ENCODE data around the gene TMEM125. TPM values are rescaled to one million over a fixed set of nuclear protein-coding genes. Genes with fewer than 3 reads are reported as not detected.
A peak's percentile ranks its signal among the peaks of the same experiment; 100 is the strongest.

TMEM125 gene
- 64.2 and 65.2 TPM in 2 replicates for total RNA-seq (2014; rRNA removed; shearing (Covaris generic))

- peak; percentile 23 for DNase-seq (ENCODE audit: low spot score)
Measured at GRCh38 chr1:43269627-43270375, at the start of gene TMEM125. TSS of gene TMEM125 (plus strand) at chr1:43269983. CDS start at chr1:43272723, 2,740 bp downstream.

DNA sequence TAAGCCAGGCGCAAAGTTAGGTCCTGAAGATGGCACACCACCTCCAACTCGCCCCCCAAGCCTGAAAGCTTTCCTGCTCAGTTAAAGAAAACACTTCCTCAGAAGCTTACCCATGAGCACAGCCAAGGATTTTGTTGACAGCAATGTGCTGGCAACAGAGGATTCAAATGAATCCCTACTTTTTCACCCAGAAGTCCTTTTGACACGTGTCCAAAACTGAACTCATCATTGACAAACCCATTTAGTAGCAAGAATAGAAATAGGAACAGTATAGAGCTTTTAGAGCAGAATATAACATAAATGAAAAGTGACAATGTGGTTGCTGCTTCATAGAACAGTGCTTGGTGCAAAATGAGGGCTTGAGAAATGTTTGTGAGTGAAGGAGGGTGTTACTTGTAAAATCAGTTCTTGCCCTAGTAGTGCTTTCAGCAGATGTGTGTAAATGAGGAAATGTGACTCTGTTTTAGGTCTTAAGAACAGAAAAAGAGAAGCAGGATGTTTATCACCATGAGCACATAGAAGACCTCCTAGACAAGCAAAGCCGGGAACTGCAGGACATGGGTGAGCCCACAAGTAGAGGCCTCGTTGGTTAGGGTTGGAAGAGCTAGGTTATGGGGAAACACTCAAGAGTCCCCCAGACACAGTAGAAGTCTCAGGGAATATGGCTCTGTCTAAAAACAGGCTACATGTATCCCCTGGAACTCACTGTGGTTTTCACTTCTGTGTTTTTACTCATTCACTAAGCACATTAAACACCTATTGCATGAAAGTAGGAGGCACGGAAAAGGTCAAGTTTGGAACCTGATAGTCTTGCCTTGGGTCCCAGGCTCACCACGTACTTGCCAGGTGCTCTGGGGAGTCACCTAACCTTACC lies 48.6 kb upstream of the TMEM125 start:
- DNase-seq (ENCODE audit: low spot score): no peak

- DNase-seq (ENCODE audit: low spot score): no peak
Measured at GRCh38 chr1:43221797-43222196, 48.0 kb upstream of the TMEM125 start.

DNA sequence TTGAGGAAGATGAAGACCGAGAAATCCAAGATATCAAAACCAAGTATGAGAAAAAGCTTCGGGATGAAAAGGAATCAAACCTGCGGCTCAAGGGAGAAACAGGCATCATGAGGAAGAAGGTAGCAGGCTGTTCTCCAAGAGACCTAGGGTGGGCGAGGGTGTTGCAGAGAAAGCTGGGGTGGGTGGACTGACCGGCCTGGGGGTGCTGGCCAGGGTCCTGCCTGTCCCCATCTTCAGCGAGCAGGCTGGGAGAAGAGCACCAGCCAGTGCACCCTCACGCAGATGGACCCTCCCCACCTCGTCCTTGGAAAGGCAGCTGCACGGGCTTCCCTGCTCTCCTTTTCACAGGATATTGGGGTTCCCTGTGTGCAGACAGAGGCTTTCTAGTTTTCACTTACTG lies 46.9 kb upstream of the TMEM125 start:
- no peak for DNase-seq (ENCODE audit: low spot score)

DNA sequence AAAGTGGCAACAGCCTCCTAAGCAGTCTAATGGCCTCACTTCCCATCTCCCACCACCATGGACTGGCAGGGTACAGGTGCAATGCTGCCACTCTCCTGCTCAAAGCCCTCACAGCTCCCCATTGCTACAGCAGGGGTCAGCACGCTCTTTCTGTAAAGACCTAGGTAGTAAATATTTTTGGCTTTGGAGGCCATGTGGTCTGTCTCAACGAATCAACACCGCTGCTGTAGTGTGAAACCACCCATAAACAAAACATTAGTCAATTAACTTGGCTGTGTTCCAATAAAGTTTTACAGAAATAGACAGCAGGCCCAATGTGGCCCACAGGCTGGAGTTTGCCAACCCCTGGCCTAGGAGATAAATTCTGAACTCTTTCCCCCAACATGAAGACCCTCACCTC lies 44.6 kb upstream of the TMEM125 start:
- DNase-seq (ENCODE audit: low spot score): peak; percentile 35

DNA sequence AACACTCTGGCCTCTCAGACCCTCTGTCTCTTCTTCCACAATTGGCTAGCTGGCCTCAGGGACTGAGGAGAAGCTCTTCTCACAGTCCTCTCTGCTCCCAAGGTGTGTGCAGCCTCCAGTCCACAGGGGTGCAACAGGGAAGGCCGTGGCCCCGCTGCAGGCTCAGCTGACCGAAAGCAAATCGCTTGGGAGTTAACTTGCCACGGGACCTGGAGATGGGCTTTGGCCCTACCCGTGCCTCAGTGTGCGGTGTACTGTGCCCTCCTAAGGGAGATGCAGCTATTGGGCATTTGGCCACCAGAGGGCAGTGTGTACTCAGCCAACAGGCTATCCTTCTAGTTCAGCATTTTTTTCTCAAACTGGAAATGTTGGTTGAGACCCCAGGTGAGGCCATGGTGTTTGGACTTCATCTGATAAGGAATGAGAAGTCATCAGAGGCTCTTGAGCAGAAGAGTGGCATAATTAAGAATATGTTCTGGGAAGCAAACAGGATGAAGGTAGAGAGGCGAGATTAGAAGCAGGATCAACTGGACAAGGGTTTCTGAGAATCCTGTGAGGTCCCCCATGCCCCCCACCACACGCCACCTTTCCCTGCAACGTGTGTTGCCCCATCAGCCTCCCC lies 42.5 kb upstream of the TMEM125 start:
- DNase-seq (ENCODE audit: low spot score): peak; percentile 88

DNA sequence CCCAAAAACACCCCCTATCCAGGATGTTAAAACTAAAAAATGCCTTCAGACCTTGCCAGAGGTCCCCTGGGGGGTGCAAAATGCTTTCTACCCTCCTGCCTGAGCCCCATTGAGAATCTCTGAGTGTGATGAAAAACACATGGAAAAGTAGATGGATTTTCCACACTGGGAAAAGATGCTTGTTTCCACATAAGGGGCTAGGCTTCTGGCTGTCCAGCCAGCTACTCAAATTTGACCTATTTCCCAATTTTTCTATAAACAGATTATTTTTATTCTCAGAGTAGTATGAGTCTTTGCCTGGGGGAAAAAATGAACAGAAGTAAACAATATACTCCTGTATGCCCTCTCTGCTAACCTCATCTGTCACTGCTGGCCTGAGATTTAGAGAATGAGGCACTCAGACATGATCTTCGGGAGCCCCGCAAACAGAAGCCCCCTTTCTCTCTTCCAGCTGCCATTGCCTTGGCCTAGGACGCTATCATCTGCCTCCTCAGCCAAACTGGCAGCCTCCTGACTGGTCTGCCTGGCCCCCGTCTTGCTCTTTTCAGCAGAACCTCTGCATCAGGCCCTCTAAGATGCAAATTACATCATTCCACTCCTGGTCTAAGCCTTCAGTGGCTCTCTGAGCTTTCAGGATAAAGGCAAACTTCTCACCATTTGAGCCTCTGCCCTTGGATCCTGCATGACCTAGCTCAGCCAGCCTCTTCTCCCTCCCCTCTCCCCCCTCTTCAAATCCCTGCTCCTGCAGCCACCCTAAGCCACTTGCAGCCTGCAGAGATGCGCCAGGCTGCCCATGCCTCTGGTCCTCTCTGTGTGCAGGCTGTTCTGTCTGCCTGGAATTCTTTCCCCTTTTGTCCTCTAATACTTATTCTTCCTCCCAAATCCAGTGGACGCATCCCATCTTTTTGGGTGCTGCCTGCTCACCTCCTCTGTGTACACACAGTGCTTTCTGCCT lies 39.7 kb upstream of the TMEM125 start:
- no peak for DNase-seq (ENCODE audit: low spot score)

GRCh38 chr1:43232074-43232473 lies 37.7 kb upstream of the TMEM125 start:
- no peak for DNase-seq (ENCODE audit: low spot score)

DNA sequence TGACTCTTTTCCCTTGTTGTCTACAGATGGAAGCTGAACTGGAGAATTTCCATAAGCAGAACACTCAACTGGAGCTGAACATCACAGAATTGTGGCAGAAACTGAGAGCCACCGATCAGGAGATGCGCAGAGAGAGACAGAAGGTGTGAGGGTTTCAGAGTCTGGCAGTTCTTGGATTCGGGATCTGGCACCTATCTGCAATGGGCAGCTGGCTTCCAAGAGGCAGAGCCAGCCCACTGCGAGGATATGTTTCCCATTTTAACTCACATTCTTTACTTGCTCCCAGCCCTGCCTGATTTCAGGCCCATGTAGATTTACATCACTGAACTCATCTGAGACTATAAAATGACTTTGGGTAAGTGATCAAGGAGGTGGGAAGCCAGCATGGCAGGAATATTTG lies 37.3 kb upstream of the TMEM125 start:
- no peak for DNase-seq (ENCODE audit: low spot score)

GRCh38 chr1:43233631-43234030 lies 36.2 kb upstream of the TMEM125 start:
- no peak for DNase-seq (ENCODE audit: low spot score)

DNA sequence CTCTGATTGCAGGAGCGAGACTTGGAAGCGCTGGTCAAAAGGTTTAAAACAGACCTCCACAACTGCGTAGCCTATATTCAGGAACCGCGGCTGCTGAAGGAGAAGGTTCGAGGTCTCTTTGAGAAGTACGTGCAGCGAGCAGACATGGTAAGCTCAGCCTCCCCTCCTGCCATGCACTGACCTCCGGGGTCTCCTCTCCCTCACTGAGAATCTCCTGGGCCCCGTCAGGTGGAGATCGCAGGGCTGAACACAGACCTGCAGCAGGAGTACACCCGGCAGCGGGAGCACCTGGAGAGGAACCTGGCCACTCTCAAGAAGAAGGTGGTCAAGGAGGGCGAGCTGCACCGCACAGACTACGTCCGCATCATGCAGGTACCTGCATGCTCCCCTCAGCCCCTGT lies 35.5 kb upstream of the TMEM125 start:
- DNase-seq (ENCODE audit: low spot score): no peak

DNA sequence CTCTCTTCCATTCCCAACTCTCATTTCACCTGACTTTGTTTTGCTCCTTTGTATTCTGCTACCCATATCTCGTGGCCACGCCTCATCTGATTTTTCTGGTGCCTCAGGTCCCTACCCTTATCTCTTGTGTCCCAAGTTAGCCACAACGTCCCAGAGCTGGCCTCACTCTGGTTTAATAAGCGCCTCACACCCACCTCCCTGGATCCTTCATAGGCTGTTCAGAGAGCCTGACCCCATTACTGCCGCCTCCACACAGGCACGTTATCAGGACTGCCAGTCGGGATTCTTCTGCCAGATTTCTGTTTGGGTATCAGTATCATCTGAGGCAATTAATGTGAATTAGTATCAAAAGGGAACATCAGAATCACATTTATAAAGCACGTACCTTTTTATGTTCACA lies 34.7 kb upstream of the TMEM125 start:
- no peak for DNase-seq (ENCODE audit: low spot score)

DNA sequence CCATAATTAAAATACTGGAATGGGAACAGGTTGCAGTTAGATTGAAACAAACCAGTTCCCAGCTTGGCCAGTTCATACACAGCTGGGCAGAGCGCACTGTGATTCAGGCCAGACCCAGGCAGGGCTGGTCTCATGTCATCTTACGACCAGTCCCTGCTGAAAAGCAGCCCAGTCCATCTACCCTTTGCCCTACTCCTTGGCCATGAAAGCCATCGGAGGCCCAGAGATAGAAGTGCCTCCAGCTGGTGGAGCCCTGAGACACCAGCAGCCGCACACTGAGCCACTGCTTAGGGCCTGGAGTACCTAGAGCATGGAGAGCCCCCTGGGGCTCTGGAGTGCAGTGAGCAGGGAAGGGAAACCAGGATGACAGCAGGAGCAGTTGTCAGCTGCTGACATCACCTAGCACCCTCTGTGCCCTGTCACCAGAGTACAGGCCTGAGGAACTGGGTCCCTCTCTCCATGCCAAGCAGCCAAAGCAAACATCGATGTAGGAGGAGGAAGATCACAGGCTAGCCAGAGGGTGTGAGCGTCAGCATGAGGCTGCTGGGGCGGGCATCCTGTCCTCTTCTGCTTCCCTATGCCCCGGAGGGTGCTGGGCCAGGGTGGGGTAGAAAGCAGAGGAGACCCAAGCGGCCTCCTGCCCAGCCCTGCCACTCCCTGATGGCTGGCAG lies 34.2 kb upstream of the TMEM125 start:
- DNase-seq (ENCODE audit: low spot score): peak; percentile 11

DNA sequence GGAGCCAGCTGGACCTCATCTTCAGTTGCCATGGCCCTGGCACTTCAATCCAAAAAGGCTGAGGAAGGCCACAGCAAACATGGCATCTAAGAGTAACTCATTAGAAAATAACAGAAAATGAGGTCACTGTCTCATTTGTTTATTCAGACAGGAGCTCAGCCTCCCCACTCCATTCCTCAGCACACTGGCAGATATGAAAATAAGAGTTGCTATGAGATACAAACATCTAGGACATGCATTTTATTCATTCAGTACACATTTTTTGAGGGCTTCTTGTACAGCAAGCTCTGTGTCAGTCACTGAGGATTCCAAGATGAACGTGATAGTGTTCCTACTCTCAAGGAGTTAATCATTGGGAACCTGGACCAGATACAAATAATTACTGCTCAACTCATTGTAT lies 32.7 kb upstream of the TMEM125 start:
- DNase-seq (ENCODE audit: low spot score): no peak

- DNase-seq (ENCODE audit: low spot score): peak; percentile 87
Measured at GRCh38 chr1:43238085-43238484, 31.7 kb upstream of the TMEM125 start.

DNA sequence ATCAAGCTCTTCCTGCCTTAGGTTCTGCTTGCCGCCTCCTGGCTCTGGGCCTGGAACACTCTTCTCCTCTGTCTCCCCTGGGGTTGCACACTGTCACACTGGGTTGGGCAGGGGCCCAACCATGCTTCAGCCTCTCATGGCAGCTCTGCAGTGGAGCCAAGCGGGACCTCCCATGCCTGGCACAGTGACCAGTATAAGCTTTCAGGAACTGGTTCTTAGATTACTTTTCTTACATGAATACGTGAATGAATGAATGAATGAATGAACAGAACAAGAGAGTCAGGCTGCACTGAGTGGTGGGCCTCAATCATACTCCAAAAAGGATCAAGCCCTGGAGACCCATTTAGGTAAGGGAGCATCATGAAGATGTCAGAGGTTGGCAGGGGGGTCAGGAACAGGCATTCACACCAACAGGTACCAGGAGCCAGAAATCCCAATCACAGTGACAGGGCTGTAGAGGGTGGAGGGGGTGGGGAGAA lies 30.8 kb upstream of the TMEM125 start:
- DNase-seq (ENCODE audit: low spot score): no peak

DNA sequence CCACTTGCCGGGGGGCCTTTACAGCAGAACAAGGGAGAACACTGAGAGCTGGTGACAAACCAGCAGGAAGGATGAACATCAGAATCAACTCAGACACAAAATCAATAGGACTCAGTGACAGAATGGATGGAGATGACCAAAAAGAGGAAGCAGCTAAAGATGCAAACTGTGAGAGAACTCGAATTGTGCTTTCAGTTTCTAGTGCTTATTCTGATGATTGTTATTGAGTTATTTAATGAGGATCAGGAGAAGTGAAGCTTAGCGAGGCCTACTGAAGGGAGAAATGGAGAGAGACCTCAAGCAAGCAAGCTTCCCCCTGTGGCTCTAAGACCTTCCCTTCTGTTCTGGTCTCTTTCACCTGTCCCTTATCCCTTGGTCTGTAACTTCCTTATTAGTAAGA lies 30.3 kb upstream of the TMEM125 start:
- DNase-seq (ENCODE audit: low spot score): no peak

DNA sequence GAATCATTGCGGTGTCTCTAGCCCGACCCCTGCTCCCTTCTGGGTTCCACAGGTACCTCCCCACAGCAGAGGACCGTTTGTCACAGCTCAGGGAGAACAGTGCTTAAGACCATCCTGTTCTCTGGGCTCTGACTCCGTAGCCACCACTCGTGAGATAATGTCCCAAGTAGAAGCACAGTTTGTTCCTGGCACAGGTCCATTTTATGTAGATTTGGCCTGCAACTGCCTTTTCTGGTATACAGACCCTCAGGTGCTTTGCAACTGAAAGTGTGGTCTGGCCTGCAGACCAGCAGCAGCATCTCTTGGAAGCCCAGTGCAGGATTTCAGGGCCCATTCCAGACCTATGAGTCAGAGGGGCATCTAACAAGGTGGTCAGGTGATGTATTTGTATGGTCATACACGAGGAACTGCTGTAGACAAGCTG lies 28.4 kb upstream of the TMEM125 start:
- DNase-seq (ENCODE audit: low spot score): peak; percentile 26

DNA sequence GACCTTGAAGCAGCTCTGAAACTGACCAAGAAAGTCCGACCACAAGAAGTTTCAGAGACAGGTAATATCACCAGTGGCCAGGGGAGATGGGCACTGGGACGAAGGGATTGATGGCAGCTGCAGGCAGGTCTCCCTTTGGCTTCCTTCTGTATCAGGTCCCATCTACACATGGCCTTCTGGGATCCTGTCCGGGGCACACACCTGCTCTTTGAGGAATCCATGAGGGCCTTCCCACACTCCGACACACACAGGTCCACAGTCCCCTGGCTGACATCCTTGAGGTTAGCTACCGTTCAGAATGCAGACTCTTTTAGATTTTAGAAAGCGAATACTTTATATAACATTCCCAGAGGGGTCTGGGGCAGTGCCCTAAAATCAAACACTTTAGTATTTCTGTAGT lies 26.5 kb upstream of the TMEM125 start:
- DNase-seq (ENCODE audit: low spot score): no peak

- DNase-seq (ENCODE audit: low spot score): peak; percentile 6
Measured at GRCh38 chr1:43246466-43247213, 23.1 kb upstream of the TMEM125 start.
